HepG2 (cell line): ENCODE measurements around the gene TALDO1. TPM values are rescaled to one million over a fixed set of nuclear protein-coding genes. Genes with fewer than 3 reads are reported as not detected.

ENCODE experiments used
- ARID4A ChIP-seq: sonication (generic); formaldehyde crosslinking; IDR thresholded peaks from 2 replicates; pipeline ENCODE4 v1.5.0; 2020; ENCODE audit warnings: mild to moderate bottlenecking, missing genetic modification reagents, borderline replicate concordance
- CREBL2 ChIP-seq: sonication (generic); formaldehyde crosslinking; IDR thresholded peaks from 2 replicates; pipeline ENCODE4 v1.8.1; 2023; ENCODE audit warnings: missing genetic modification reagents, mild to moderate bottlenecking, borderline replicate concordance
- GABPB1 ChIP-seq: IDR thresholded peaks from 2 replicates; pipeline ENCODE4 v1.6.1; 2016; ENCODE audit warnings: mild to moderate bottlenecking, missing genetic modification reagents, moderate library complexity, missing compliant biosample characterization
- HES4 ChIP-seq: sonication (generic); formaldehyde crosslinking; IDR thresholded peaks from 2 replicates; pipeline ENCODE4 v1.9.0; 2021; ENCODE audit warnings: mild to moderate bottlenecking, missing genetic modification reagents, borderline replicate concordance
- KAT8 ChIP-seq: IDR thresholded peaks from 2 replicates; pipeline ENCODE4 v1.6.1; 2016; ENCODE audit warnings: missing genetic modification reagents, missing compliant biosample characterization
- KLF6 ChIP-seq: IDR thresholded peaks from 2 replicates; pipeline ENCODE4 v1.8.0; 2016; ENCODE audit warnings: missing biosample characterization, missing genetic modification reagents
- NR2F1 ChIP-seq, 2 experiments: fragments of 450-650 bp in 1 of 2; formaldehyde crosslinking in 1 of 2; IDR thresholded peaks; 2 replicates each; pipeline versions ENCODE4 v1.5.0 to v1.6.1; 2016 to 2020; ENCODE audit warnings: mild to moderate bottlenecking in 1 of 2, missing compliant biosample characterization in 1 of 2, missing genetic modification reagents in 1 of 2, moderate library complexity in 1 of 2
- SKI ChIP-seq: fragments of 450-650 bp; IDR thresholded peaks from one replicate; pipeline ENCODE4 v1.6.1; 2018; ENCODE audit warnings: mild to moderate bottlenecking; ENCODE audit not compliant: partially characterized antibody
- SNAPC4 ChIP-seq: sonication (generic); formaldehyde crosslinking; IDR thresholded peaks from 2 replicates; pipeline ENCODE4 v1.4.0; 2020; ENCODE audit warnings: mild to moderate bottlenecking, missing genetic modification reagents
- ZC3H4 ChIP-seq: sonication (generic); formaldehyde crosslinking; IDR thresholded peaks from 2 replicates; pipeline ENCODE4 v1.4.0; 2020; ENCODE audit warnings: missing genetic modification reagents, borderline replicate concordance
- ZNF18 ChIP-seq: sonication (generic); formaldehyde crosslinking; IDR thresholded peaks from 2 replicates; pipeline ENCODE4 v1.8.0; 2022; ENCODE audit warnings: mild to moderate bottlenecking, missing genetic modification reagents; ENCODE audit not compliant: insufficient replicate concordance
- ZNF556 ChIP-seq: sonication (generic); formaldehyde crosslinking; IDR thresholded peaks from 2 replicates; pipeline ENCODE4 v1.4.0; 2020; ENCODE audit warnings: mild to moderate bottlenecking, missing genetic modification reagents, borderline replicate concordance
- ZXDC ChIP-seq: sonication (generic); formaldehyde crosslinking; IDR thresholded peaks from 2 replicates; pipeline ENCODE4 v1.5.0; 2020; ENCODE audit warnings: mild to moderate bottlenecking, missing genetic modification reagents
- polyA plus RNA-seq, 8 experiments: library from polyadenylated mRNA; depleted of rRNA in 3 of 8; stranded (reverse) in 7 of 8; unstranded in 1 of 8; fragments of >200 nt; fragmentation: Illumina TruSeq in 4 of 8; extraction: Trizol in 4 of 8; gene quantifications; 2 replicates each; pipeline versions ENCODE4 v1.2.1 to v1.2.3, GENCODE V29; 2011 to 2016; ENCODE audit warnings: low read depth in 4 of 8, missing spikeins in 1 of 8, mixed read lengths in 1 of 8; ENCODE audit not compliant: insufficient read depth in 1 of 8
- total RNA-seq, 5 experiments: library from RNA; depleted of rRNA; stranded (reverse); fragments of >200 nt; fragmentation: Illumina TruSeq; extraction: Trizol; gene quantifications; 2 replicates each; pipeline ENCODE4 v1.2.3, GENCODE V29; 2016; ENCODE audit warnings: low read depth in 1 of 5

The TALDO1 gene
- total and polyA plus RNA-seq, 2 of the 13 experiments (the other 11 are each of a cell fraction or from before 2014, with no cell fraction given): 107 to 240 TPM

GRCh38 chr11:776561-777287 is 29.5 kb downstream of the TALDO1 start (continued):
- TF ChIP-seq SNAPC4 (CRISPR knock-in tag) (no peak), HES4 (CRISPR knock-in tag) (0 out of 2 replicates have a peak, but pooled peaks have one; percentile 42), NR2F1 (CRISPR knock-in tag; IDR thresholded peaks at IDR 0.05) (no peak), KLF6 (CRISPR knock-in tag) (0 out of 2 replicates have a peak, but pooled peaks have one; percentile 9), ZC3H4 (CRISPR knock-in tag) (no peak), GABPB1 (CRISPR knock-in tag) (peak; percentile 32; the same call in 1 of the 2 replicates), KAT8 (CRISPR knock-in tag) (no peak), ZNF18 (CRISPR knock-in tag) (no peak), SKI (no peak), CREBL2 (CRISPR knock-in tag) (0 out of 2 replicates have a peak, but pooled peaks have one; percentile 61), ZXDC (CRISPR knock-in tag) (0 out of 2 replicates have a peak, but pooled peaks have one; percentile 23), ARID4A (CRISPR knock-in tag) (peak; percentile 44; the same call in 1 of the 2 replicates), ZNF556 (CRISPR knock-in tag) (peak; percentile 14; the same call in 1 of the 2 replicates)
